Vagina (tissue), 2 donors: ENCODE measurements around the gene PPEF1.

Experiments
- POLR2A ChIP-seq, 2 donors: fragments of 450-650 bp; IDR thresholded peaks; one replicate each; pipeline ENCODE4 v1.6.1; 2017; ENCODE audit warnings: antibody characterized with exemption in 2 of 2, mild to moderate bottlenecking in 2 of 2, moderate library complexity in 2 of 2
- POLR2AphosphoS5 ChIP-seq, 2 donors: sonication (generic); formaldehyde crosslinking; IDR thresholded peaks; one replicate each; pipeline ENCODE4 v1.9.0; 2017; ENCODE audit warnings: antibody characterized with exemption in 2 of 2, mild to moderate bottlenecking in 2 of 2, low read depth in 1 of 2; ENCODE audit not compliant: insufficient read depth in 1 of 2
- TF ChIP-seq, protein P1 (sequence below), 3 experiments: fragments of 450-650 bp in 2 of 3; fragments of 200-600 bp in 1 of 3; sonication (generic) in 1 of 3; IDR thresholded peaks; one replicate each; pipeline ENCODE4 v1.5.1; 2017 to 2019; ENCODE audit warnings: antibody characterized with exemption in 3 of 3, mild to moderate bottlenecking in 2 of 3, moderate library complexity in 2 of 3

DNA sequence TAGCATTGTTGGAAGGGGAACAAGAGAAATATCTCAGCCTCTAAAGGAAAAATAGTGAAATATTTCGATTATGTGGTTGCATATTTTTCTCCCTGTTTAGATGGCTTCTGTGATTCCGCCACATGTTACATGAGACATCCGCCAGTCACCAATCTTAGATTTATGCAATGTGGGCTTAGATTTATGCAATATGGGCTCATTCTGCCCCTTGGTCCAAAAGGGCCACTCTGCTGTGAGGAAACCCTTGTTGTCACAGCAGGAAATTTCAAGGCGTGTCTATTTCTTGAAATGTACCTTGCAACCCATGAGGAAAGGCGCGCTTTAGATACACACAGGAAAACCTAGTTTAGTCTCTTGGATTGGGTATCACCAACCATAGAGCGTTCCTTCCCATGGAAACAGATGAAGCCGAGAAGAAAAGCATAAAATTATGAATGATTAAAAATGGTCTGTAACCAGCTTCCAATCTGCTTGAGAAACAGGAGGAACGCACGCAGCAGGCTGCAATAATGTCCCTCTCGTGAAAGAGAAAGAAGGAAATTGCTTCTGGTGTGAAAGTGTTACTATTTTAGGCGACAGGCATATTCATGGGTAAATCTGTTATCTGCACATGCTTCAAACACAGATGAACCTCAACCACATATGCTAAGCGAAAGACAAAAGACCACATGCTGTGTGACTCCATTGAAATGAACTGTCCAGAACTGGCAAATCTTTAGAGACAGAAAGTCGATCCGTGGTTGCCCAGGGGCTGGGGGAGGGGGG lies 39.2 kb upstream of the PPEF1 start:
- no peak for TF ChIP-seq POLR2A (IDR thresholded peaks at IDR 0.05)
- TF ChIP-seq, protein P1, sequence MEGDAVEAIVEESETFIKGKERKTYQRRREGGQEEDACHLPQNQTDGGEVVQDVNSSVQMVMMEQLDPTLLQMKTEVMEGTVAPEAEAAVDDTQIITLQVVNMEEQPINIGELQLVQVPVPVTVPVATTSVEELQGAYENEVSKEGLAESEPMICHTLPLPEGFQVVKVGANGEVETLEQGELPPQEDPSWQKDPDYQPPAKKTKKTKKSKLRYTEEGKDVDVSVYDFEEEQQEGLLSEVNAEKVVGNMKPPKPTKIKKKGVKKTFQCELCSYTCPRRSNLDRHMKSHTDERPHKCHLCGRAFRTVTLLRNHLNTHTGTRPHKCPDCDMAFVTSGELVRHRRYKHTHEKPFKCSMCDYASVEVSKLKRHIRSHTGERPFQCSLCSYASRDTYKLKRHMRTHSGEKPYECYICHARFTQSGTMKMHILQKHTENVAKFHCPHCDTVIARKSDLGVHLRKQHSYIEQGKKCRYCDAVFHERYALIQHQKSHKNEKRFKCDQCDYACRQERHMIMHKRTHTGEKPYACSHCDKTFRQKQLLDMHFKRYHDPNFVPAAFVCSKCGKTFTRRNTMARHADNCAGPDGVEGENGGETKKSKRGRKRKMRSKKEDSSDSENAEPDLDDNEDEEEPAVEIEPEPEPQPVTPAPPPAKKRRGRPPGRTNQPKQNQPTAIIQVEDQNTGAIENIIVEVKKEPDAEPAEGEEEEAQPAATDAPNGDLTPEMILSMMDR (IDR thresholded peaks at IDR 0.05): no peak
- no peak for TF ChIP-seq POLR2AphosphoS5 (IDR thresholded peaks at IDR 0.05; ENCODE audit: insufficient read depth in 1 of 2, low read depth in 1 of 2)
